Loucy (cell line): ENCODE results near the gene ORAI3.

Experiments
- H2AFZ ChIP-seq: fragments of 200-600 bp; sonication (generic); 2 replicates; pipeline ENCODE4 v1.6.0; 2016; ENCODE audit warnings: antibody characterized with exemption, mild to moderate bottlenecking, low read length, moderate library complexity
- H3F3A ChIP-seq: fragments of 200-600 bp; 2 replicates; pipeline ENCODE4 v1.6.0; 2016; ENCODE audit warnings: antibody characterized with exemption, low read depth, mild to moderate bottlenecking
- H3K27me3 ChIP-seq: fragments of 200-600 bp; sonication (generic); 2 replicates; pipeline ENCODE4 v1.6.1; 2014; ENCODE audit warnings: low read length, mild to moderate bottlenecking; ENCODE audit not compliant: insufficient read depth, poor library complexity, severe bottlenecking
- H3K36me3 ChIP-seq: fragments of 200-600 bp; sonication (generic); 2 replicates; pipeline ENCODE4 v1.6.1; 2016; ENCODE audit warnings: low read length; ENCODE audit not compliant: insufficient read depth
- H3K4me1 ChIP-seq: fragments of 200-600 bp; sonication (generic); 2 replicates; pipeline ENCODE4 v1.5.1; 2014; ENCODE audit warnings: low read length, mild to moderate bottlenecking; ENCODE audit not compliant: insufficient read depth, poor library complexity, severe bottlenecking
- H3K4me2 ChIP-seq: fragments of 200-600 bp; sonication (generic); 2 replicates; pipeline ENCODE4 v1.6.0; 2014; ENCODE audit warnings: antibody characterized with exemption, low read length, low read depth, mild to moderate bottlenecking; ENCODE audit not compliant: poor library complexity, severe bottlenecking
- H3K4me3 ChIP-seq: fragments of 200-600 bp; sonication (generic); 2 replicates; pipeline ENCODE4 v1.5.1; 2014; ENCODE audit warnings: low read length, mild to moderate bottlenecking, mixed read lengths; ENCODE audit not compliant: poor library complexity, severe bottlenecking
- H3K79me2 ChIP-seq: fragments of 200-600 bp; sonication (generic); 2 replicates; pipeline ENCODE4 v1.6.1; 2014; ENCODE audit warnings: low read length; ENCODE audit not compliant: insufficient read depth
- H3K9ac ChIP-seq: fragments of 200-600 bp; sonication (generic); 2 replicates; pipeline ENCODE4 v1.6.0; 2014; ENCODE audit warnings: mild to moderate bottlenecking, low read depth, low read length, moderate library complexity; ENCODE audit not compliant: poor library complexity, severe bottlenecking
- H3K9me2 ChIP-seq: fragments of 200-600 bp; sonication (generic); replicated peaks from 2 replicates; pipeline ENCODE4 v1.6.1; 2016; ENCODE audit warnings: low read depth, low read length, mixed read lengths
- H3K9me3 ChIP-seq: fragments of 200-600 bp; sonication (generic); 2 replicates; pipeline ENCODE4 v1.6.1; 2014; ENCODE audit warnings: mild to moderate bottlenecking, antibody characterized with exemption, low read length, low read depth; ENCODE audit not compliant: insufficient read depth
- H4K20me1 ChIP-seq: fragments of 200-600 bp; sonication (generic); 2 replicates; pipeline ENCODE4 v1.6.0; 2014; ENCODE audit warnings: antibody characterized with exemption, low read length, mild to moderate bottlenecking; ENCODE audit not compliant: insufficient read depth, poor library complexity, severe bottlenecking
- EZH2phosphoT487 ChIP-seq: fragments of 200-600 bp; IDR thresholded peaks from 2 replicates; pipeline ENCODE4 v1.6.1; 2018; ENCODE audit warnings: antibody characterized with exemption, mild to moderate bottlenecking, moderate library complexity, borderline replicate concordance
- TF ChIP-seq, protein P1 (sequence below): fragments of 200-600 bp; sonication (generic); conservative IDR thresholded peaks from 2 replicates; pipeline ENCODE4 v1.5.1; 2014; ENCODE audit warnings: mild to moderate bottlenecking, antibody characterized with exemption, low read length

Gene ORAI3

DNA sequence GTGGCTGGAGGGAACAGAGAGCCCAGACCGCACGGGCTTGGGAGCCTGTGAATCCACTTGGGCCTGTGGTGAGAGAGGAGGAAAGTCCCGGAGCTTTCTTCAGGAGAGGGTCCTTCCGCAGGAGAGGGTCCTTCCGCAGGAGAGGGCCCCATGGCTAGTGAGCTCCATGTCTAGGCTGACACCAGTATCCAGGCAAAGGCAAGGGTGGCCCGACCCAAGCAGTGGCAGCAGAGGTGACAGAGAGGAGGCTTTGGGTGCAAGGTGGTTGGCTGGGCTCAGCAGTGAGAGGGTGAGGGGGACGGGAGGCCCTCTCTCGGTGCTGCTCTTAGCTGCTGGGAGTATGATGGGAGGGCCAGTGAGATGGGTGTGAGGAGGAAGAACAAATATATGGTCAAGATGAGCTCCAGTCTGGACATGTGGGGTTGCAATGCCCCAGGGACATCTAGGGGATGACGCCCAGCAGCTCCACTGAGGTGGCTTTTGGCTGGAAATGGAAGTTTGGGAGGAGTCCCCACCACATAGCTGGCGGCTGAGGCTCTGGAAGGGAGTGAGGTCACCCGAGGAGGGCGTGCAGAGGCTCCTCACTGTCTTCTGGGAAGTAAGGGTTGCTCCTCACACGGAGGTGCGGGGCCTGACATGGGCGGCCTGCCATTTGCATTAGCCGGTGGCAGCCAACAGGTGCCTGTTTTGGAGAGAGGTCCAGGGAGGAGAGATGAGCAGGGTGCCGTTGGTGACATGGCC is 33.9 kb downstream of the ORAI3 start:
- TF ChIP-seq, protein P1, sequence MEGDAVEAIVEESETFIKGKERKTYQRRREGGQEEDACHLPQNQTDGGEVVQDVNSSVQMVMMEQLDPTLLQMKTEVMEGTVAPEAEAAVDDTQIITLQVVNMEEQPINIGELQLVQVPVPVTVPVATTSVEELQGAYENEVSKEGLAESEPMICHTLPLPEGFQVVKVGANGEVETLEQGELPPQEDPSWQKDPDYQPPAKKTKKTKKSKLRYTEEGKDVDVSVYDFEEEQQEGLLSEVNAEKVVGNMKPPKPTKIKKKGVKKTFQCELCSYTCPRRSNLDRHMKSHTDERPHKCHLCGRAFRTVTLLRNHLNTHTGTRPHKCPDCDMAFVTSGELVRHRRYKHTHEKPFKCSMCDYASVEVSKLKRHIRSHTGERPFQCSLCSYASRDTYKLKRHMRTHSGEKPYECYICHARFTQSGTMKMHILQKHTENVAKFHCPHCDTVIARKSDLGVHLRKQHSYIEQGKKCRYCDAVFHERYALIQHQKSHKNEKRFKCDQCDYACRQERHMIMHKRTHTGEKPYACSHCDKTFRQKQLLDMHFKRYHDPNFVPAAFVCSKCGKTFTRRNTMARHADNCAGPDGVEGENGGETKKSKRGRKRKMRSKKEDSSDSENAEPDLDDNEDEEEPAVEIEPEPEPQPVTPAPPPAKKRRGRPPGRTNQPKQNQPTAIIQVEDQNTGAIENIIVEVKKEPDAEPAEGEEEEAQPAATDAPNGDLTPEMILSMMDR, result no peak
- TF ChIP-seq EZH2phosphoT487, result no peak
- H3K36me3 ChIP-seq, result peaks cover 41% of the 10 kb centered on the region; the same call in 1 of the 2 replicates

DNA sequence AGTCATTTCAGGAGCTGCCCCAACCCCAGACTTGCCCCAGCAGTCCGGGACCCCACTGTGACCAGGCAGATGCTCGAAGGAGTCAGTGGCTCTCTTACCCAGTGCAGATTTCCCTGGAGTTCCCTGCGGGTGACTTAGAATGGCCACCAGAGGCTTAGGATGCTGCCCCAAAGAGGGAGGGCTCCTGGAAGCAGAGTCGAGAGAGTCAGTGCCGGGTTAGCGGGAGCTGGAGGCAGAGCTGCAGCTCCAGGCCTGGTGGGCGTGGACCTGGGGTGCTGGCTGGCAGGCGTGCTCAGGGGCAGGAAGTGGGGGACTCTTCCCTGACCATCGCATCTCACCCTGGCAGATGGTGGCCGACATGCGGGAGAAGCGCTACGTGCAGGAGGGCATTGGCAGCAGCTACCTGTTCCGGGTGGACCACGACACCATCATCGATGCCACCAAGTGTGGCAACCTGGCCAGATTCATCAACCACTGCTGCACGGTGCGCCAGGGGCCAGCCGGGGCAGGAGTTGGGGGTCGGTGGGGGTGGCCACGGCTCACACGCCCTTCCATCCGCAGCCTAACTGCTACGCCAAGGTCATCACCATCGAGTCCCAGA is 34.5 kb downstream of the ORAI3 start:
- Histone ChIP-seq H3K79me2 (no peaks in the 10 kb centered on the region), H3K4me1 (no peaks in the 10 kb centered on the region), H2AFZ (no peak overlapping the region), H3K9me3 (no peaks in the 10 kb centered on the region), H3F3A (no peaks in the 10 kb centered on the region), H4K20me1 (no peaks in the 10 kb centered on the region), H3K27me3 (no peaks in the 10 kb centered on the region), H3K9ac (no peak overlapping the region), H3K4me2 (no peak overlapping the region), H3K36me3 (peaks cover 39% of the 10 kb centered on the region; the same call in 1 of the 2 replicates), H3K9me2 (no peaks in the 10 kb centered on the region), H3K4me3 (no peak overlapping the region)
- TF ChIP-seq EZH2phosphoT487, result no peak
- TF ChIP-seq, protein P1, result no peak

More for the DNA sequence above, 33.9 kb downstream of the ORAI3 start:
- Histone ChIP-seq H2AFZ (no peak overlapping the region), H3K79me2 (no peaks in the 10 kb centered on the region), H3K4me1 (no peaks in the 10 kb centered on the region), H3K4me3 (no peak overlapping the region), H3F3A (no peaks in the 10 kb centered on the region), H3K9ac (no peak overlapping the region), H3K27me3 (no peaks in the 10 kb centered on the region), H4K20me1 (no peaks in the 10 kb centered on the region), H3K9me3 (no peaks in the 10 kb centered on the region), H3K4me2 (no peak overlapping the region), H3K9me2 (no peaks in the 10 kb centered on the region)

GRCh38 chr16:30983898-30984610 is 35.2 kb downstream of the ORAI3 start:
- H3K4me2 ChIP-seq, result no peak overlapping the region
- no peak overlapping the region for H2AFZ ChIP-seq
- H3K27me3 ChIP-seq, result no peaks in the 10 kb centered on the region
- H3K4me3 ChIP-seq, result no peak overlapping the region
- no peaks in the 10 kb centered on the region for H4K20me1 ChIP-seq
- H3K36me3 ChIP-seq, result peaks cover 33% of the 10 kb centered on the region; the same call in 1 of the 2 replicates
- no peak overlapping the region for H3K9ac ChIP-seq
- H3K9me3 ChIP-seq, result no peaks in the 10 kb centered on the region
- H3K79me2 ChIP-seq, result no peaks in the 10 kb centered on the region
- H3K9me2 ChIP-seq, result no peaks in the 10 kb centered on the region
- no peaks in the 10 kb centered on the region for H3K4me1 ChIP-seq
- no peak for TF ChIP-seq EZH2phosphoT487
- H3F3A ChIP-seq, result no peaks in the 10 kb centered on the region
